Measurements from ENCODE around the gene FHAD1.

Gene FHAD1

DNA sequence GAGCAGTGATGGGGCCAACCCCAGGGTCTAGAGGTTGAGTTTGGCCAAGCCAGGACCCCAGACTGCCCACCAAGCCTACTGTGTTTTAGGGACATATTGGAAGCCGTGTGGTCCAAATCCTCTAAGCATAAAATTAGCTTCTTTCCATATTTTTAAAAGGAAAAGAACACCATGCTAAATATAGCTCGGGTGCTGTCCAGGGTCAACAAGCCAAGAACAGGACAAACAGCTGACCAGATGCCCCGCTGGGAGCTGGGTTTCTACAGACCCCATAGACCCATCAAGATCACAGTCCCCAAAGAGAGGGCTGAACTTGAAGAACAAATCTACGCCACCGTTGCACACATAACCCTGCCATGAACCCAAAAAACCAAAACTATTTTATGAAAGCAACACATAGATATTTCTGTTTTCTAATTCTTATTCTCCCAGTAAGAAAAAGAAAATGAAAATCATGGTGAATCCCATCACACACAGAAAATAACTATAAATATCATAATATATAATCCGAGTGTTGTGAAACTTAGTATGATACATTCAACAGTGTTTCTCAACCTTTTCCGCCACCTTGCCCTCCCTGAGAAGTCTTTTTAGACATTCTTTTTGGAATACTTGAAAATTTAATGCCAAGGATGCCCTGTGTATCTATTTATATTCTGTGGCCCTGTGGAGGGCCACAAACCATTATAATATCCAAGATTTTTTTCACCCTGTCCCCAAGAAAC, 36.2 kb upstream of the FHAD1 start:
- TF ChIP-seq JUND (IDR thresholded peaks at IDR 0.05; ENCODE audit: low read depth) = no peak
- no peak for DNase-seq (ENCODE audit: low read depth in 1 of 2, low spot score in 1 of 2)
- in situ Hi-C loops (cut with HindIII; ENCODE audit: low pct_unique_long_range_greater_than_20kb, low sequenced_read_pairs) = no loop called here

DNA sequence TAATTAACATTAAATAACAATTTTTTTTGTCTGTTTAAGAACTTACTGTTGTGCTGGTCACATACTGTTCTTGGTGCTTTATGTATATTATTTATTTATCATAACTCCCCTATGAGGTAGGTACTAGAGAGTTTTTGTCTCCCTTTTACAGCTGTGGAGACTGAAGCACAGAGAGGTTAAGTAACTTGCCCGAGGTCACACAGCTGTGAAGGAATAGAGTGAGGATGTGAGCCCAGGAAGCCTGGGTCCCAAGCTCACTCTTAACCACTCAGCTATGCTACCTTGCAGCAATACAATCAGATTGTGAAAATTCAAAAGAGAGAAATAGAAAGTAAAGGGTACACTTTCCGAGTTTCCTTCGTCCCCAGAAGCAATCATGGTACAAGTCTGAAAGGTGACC, 35.6 kb upstream of the FHAD1 start:
- TF ChIP-seq JUND (IDR thresholded peaks at IDR 0.05; ENCODE audit: low read depth) = no peak
- DNase-seq (ENCODE audit: low read depth in 1 of 2, low spot score in 1 of 2) = no peak
- in situ Hi-C loops (cut with HindIII; ENCODE audit: low pct_unique_long_range_greater_than_20kb, low sequenced_read_pairs) = no loop called here

DNA sequence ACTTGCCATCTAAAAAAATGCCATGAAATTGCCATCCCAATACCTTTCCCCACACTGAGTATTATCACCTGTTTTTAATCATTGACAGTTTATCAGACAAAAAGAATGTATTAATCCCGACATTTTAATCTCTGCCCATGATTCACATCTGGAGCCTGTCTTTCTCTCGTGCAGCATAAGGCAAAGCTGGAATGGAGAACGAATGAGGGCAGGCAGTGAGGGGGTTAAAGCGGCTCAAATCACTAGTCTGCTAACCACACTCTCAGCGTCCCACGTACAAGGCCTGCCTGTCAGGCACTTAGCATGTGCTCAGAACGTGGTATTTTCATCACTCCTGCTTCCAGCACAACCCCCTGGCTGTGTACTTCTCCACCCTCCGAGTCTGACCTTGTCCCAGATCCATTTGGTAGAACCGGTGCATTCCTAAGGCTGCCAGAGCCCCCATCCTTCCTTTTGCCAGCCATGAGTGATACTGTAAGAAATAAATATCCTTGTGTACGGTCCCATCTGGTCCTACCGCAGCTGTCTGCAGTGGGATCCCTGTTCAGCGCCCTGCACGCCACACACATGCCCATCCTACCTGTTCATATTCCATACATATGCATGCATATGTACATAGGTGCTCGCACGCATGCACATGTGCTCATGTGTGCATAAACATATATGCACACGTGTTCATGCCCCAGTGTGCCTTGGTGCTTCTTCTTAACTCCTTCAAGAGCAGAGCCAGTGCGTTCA, 34.6 kb upstream of the FHAD1 start:
- no peak for DNase-seq (ENCODE audit: low read depth in 1 of 2, low spot score in 1 of 2)
- in situ Hi-C loops (cut with HindIII; ENCODE audit: low pct_unique_long_range_greater_than_20kb, low sequenced_read_pairs) = no loop called here
- no peak for TF ChIP-seq JUND (IDR thresholded peaks at IDR 0.05; ENCODE audit: low read depth)

DNA sequence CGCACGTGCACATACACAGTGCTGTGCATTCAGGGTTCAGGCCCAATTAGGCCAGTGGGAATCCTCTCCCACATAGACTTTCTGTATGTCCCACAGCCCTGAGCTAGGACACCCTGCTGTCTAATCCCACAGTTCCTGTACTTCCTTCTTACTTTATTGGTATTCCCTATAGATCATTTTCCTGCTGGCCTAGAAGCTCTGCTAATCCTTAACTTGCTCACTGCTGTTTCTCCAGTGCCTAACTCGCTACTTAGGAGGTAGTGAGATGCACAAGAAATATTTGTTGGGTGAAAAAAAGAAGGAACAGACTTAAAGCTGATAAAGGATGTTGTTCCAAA, 34.1 kb upstream of the FHAD1 start:
- no peak for TF ChIP-seq JUND (IDR thresholded peaks at IDR 0.05; ENCODE audit: low read depth)
- in situ Hi-C loops (cut with HindIII; ENCODE audit: low pct_unique_long_range_greater_than_20kb, low sequenced_read_pairs) = no loop called here
- DNase-seq (ENCODE audit: low read depth in 1 of 2, low spot score in 1 of 2) = no peak

DNA sequence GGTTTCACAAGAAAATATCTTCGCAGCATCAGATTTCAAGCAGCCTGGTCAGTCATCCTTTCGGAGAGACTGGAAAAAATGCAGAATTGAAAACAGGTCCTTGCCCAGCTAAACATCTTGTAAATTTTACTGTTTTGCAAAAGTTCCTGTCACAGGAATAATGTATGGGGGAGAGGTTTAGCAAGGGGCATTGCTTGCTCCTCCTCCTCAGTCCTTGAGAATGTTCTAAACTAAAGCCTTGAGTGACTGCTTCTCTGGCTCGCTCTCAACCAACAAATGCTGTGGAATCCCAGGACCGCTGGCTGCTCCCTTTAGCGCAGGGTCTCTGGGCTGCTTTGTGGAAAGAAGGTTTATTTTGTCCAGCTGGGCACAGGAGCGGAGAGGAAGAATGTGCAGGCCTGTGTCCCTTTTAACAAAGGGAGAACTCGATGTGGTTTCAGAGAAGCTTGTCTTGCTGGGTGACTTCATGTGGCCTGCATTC, 33.6 kb upstream of the FHAD1 start:
- in situ Hi-C loops (cut with HindIII; ENCODE audit: low pct_unique_long_range_greater_than_20kb, low sequenced_read_pairs) = no loop called here
- no peak for DNase-seq (ENCODE audit: low read depth in 1 of 2, low spot score in 1 of 2)
- no peak for TF ChIP-seq JUND (IDR thresholded peaks at IDR 0.05; ENCODE audit: low read depth)

DNA sequence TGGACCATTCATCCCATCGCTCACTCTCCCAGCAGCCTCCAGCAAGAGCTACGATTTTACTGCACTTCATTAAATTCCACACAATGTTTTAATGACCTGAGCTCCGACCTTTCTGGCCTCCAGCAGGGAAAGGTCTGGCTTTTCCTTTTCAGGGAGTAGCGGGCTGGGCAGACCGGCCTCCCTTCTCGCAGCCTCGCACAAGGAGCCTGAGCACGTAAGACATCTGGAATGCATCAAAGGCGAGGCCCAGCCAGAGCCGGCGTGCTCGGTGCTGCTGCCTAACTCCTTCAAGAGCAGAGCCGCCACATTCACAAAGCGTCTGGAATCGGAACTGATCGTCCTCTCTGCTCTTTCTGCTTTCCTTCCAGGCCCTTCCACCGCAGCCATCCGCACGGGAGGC, 32.5 kb upstream of the FHAD1 start:
- no peak for TF ChIP-seq JUND (IDR thresholded peaks at IDR 0.05; ENCODE audit: low read depth)
- no peak for DNase-seq (ENCODE audit: low read depth in 1 of 2, low spot score in 1 of 2)

DNA sequence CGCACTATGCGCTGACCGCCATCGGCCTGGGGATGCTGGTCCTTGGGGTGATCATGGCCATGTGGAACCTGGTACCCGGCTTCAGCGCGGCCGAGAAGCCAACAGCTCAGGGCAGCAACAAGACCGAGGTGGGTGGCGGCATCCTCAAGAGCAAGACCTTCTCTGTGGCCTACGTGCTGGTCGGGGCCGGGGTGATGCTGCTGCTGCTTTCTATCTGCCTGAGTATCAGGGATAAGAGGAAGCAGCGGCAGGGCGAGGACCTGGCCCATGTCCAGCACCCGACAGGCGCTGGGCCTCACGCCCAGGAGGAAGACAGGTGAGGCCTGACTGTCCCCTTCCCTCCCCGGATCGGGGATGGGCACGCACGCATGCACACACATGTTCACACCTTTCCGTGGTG, 31.9 kb upstream of the FHAD1 start:
- TF ChIP-seq JUND (IDR thresholded peaks at IDR 0.05; ENCODE audit: low read depth) = no peak
- in situ Hi-C loops (cut with HindIII; ENCODE audit: low pct_unique_long_range_greater_than_20kb, low sequenced_read_pairs) = no loop called here
- no peak for DNase-seq (ENCODE audit: low read depth in 1 of 2, low spot score in 1 of 2)

More for the DNA sequence above, 32.5 kb upstream of the FHAD1 start:
- in situ Hi-C loops (cut with HindIII; ENCODE audit: low pct_unique_long_range_greater_than_20kb, low sequenced_read_pairs) = no loop called here

DNA sequence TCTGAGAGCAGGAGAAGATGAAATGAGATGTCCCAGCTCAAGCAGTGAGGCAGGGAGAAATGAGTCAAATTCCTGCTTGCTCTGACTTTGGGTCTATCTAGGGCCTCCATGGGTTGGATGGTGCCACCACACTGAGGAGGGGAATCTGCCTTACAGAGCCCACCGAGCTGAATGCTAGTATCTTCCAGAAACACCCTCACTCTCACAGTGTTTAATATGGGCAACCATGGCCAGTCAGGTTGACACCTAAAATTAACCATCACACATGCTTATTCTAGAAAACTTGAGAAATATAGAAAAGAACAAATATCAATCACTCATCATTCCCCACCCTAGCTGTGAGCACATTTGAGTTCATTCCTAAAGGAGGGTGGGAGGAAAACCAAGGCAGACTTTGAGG, 29.4 kb upstream of the FHAD1 start:
- DNase-seq (ENCODE audit: low read depth in 1 of 2, low spot score in 1 of 2) = no peak
- TF ChIP-seq JUND (IDR thresholded peaks at IDR 0.05; ENCODE audit: low read depth) = no peak
- in situ Hi-C loops (cut with HindIII; ENCODE audit: low pct_unique_long_range_greater_than_20kb, low sequenced_read_pairs) = no loop called here

DNA sequence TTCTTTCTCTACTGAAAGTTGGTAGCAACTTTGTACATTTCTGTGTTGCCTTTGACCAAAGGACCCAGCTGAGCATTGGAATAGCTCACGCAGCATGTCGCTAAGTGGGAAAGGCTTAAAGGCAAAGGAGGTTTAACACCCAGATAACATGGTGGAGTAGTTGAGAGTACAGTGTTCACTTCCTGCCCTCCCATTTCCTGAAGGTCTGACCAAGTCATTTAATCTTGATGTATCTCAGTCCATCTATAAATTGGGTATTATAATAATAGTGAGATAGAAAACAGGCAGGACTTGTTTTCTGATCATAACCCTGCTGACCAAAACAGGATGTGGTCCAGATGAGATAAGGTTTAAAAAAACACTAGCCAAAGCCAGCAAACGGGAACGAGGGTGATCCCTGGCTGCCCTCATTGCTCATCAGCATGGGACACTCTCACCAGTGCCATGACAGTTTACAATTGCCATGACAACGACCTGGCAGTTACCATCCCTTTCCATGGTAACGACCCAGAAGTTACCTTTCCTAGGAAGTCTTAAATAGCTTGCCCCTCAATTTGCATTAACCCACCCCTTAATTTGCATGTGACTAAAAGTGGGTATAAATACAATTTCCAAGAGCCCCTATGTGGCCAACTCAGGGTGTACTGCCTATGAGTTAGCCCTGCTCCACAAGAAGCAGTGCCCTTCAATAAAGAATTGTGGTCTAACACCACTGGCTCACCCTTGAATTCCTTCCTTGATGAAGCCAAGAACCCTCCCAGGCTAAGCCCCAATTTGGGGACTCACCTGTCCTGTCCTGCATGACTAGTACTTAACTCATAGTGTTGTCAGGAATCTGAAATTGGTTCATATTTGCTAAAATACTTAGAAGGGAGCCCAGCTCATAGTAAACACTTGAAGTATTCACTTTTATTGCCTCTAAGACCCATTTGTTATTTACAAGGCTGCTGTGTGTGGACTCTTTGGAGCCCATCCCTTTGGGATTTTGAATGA, 28.4 kb upstream of the FHAD1 start:
- in situ Hi-C loops (cut with HindIII; ENCODE audit: low pct_unique_long_range_greater_than_20kb, low sequenced_read_pairs) = no loop called here
- TF ChIP-seq JUND (IDR thresholded peaks at IDR 0.05; ENCODE audit: low read depth) = no peak
- DNase-seq (ENCODE audit: low read depth in 1 of 2, low spot score in 1 of 2) = no peak

DNA sequence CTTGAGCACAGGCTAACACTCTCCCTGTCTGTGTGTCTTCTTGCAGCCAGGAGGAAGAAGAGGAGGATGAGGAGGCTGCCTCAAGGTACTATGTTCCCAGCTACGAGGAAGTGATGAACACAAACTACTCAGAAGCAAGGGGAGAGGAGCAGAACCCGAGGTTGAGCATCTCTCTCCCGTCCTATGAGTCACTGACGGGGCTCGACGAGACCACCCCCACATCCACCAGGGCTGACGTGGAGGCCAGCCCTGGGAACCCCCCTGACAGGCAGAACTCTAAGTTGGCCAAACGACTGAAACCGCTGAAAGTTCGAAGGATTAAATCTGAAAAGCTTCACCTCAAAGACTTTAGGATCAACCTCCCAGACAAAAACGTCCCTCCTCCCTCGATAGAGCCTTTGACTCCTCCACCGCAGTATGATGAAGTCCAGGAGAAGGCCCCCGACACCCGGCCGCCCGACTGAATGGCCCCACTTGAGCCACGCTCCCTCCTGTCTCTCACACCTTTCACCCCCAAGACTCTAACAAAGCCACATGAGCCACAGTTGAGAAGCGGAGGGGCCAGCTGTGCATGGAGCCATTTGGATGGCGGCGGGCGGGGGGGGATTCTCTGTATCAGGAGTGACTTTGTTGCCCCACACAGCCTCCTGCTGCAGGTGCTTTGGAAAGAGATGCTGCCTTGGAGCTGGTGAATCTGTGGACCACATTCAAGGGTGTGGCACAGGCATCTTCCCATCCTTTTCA, 27.6 kb upstream of the FHAD1 start:
- no peak for TF ChIP-seq JUND (IDR thresholded peaks at IDR 0.05; ENCODE audit: low read depth)
- in situ Hi-C loops (cut with HindIII; ENCODE audit: low pct_unique_long_range_greater_than_20kb, low sequenced_read_pairs) = no loop called here
- DNase-seq (ENCODE audit: low read depth in 1 of 2, low spot score in 1 of 2) = no peak

DNA sequence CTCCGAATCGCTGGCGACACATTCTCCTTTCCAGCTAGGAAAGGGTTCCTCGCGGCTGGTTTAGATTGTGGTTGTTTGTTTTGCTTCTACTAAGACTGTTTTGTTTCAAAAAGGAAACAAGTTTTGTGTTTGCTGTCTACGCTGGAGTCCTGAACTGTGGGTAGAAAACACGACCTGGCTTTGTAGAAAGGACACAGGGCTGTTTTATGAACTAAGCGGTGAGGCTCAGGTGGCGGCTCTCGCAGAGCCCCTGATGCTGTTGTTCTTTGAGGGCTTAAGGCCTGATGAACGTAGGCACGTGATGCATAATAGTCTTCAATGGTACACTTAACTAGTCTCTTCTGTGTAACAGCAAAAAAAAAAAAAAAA, 27.0 kb upstream of the FHAD1 start:
- in situ Hi-C loops (cut with HindIII; ENCODE audit: low pct_unique_long_range_greater_than_20kb, low sequenced_read_pairs) = no loop called here
- DNase-seq (ENCODE audit: low read depth in 1 of 2, low spot score in 1 of 2) = no peak
- no peak for TF ChIP-seq JUND (IDR thresholded peaks at IDR 0.05; ENCODE audit: low read depth)

DNA sequence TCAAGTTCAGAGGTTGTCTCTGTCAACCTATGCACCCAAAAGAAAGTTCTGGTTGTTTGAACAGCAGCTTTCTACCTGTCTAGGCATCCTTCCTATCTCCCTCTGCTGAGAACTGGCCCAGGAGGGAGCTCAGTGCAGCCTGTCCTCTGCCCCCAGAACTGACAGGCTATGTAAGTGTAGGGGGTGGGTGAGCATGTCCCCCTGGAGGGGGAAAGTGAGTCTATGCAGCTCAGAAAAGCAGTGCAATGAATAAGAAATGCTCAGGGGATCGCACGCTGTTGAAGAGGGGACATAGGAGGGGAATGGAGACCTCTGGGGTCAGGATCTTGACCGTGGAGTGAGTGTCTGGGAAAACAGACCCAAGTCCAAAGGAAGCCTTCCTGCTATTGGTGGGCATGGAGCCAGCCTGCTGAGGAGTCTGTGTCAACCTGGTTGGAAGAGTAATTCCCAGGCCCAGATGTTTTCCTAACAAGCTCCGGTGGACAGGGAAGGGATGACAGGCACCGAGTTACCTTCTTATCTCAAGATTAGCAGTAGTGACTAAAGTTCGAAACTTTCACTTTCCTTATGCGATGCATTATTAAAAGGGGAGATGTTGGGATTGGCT, 26.1 kb upstream of the FHAD1 start:
- in situ Hi-C loops (cut with HindIII; ENCODE audit: low pct_unique_long_range_greater_than_20kb, low sequenced_read_pairs) = no loop called here
- DNase-seq (ENCODE audit: low read depth in 1 of 2, low spot score in 1 of 2) = no peak
- TF ChIP-seq JUND (IDR thresholded peaks at IDR 0.05; ENCODE audit: low read depth) = no peak
